Measurements from ENCODE around the gene CSGALNACT2. TPM values are rescaled to one million over a fixed set of nuclear protein-coding genes. Genes with fewer than 3 reads are reported as not detected.
"Not testable (repeated sequence)": the region's sequence is repeated elsewhere in the genome, so short reads cannot be mapped to it uniquely, and the experiment has no call there.

The CSGALNACT2 gene
- total RNA-seq, 1 donor = 31.8 TPM

GRCh38 chr10:43176271-43176670 is 38.0 kb downstream of the CSGALNACT2 start:
- no peak overlapping the region for H2AFZ ChIP-seq (ENCODE audit: low read length)
- peaks cover 5% of the 10 kb centered on the region for H4K20me1 ChIP-seq (ENCODE audit: insufficient read depth, low read length)
- H3K4me2 ChIP-seq (ENCODE audit: insufficient read depth, low read length) = no peak overlapping the region
- peaks cover 71% of the 10 kb centered on the region for H3K79me2 ChIP-seq (ENCODE audit: insufficient read depth, low read length)
- no peak overlapping the region for H3K27ac ChIP-seq (ENCODE audit: low read depth, low read length)
- TF ChIP-seq CTCF (IDR thresholded peaks at IDR 0.05; ENCODE audit: extremely low read depth, low read depth, low read length) = no peak
- H3K9me3 ChIP-seq (ENCODE audit: low read depth, low read length) = no peaks in the 10 kb centered on the region
- DNase-seq (ENCODE audit: insufficient read length, low spot score, missing footprints) = no peak
- H3K27me3 ChIP-seq (ENCODE audit: insufficient read depth, low read length) = no peaks in the 10 kb centered on the region
- H3K4me1 ChIP-seq (ENCODE audit: insufficient read depth, low read length) = peaks cover 2% of the 10 kb centered on the region
- no peak overlapping the region for H3K4me3 ChIP-seq (ENCODE audit: insufficient read depth, low read length)
- H3K36me3 ChIP-seq (ENCODE audit: insufficient read depth, low read length) = peaks cover 69% of the 10 kb centered on the region

GRCh38 chr10:43177595-43177994 is 39.4 kb downstream of the CSGALNACT2 start:
- no peak overlapping the region for H2AFZ ChIP-seq (ENCODE audit: low read length)
- H3K4me3 ChIP-seq (ENCODE audit: insufficient read depth, low read length) = no peak overlapping the region
- no peak overlapping the region for H3K4me2 ChIP-seq (ENCODE audit: insufficient read depth, low read length)
- H3K4me1 ChIP-seq (ENCODE audit: insufficient read depth, low read length) = no peaks in the 10 kb centered on the region
- TF ChIP-seq CTCF (IDR thresholded peaks at IDR 0.05; ENCODE audit: extremely low read depth, low read depth, low read length) = no peak
- DNase-seq (ENCODE audit: insufficient read length, low spot score, missing footprints) = no peak
- no peaks in the 10 kb centered on the region for H3K27me3 ChIP-seq (ENCODE audit: insufficient read depth, low read length)
- peaks cover 5% of the 10 kb centered on the region for H4K20me1 ChIP-seq (ENCODE audit: insufficient read depth, low read length)
- no peak overlapping the region for H3K27ac ChIP-seq (ENCODE audit: low read depth, low read length)
- H3K36me3 ChIP-seq (ENCODE audit: insufficient read depth, low read length) = peaks cover 62% of the 10 kb centered on the region
- peaks cover 70% of the 10 kb centered on the region for H3K79me2 ChIP-seq (ENCODE audit: insufficient read depth, low read length)
- no peaks in the 10 kb centered on the region for H3K9me3 ChIP-seq (ENCODE audit: low read depth, low read length)

GRCh38 chr10:43181146-43181545 is 42.9 kb downstream of the CSGALNACT2 start:
- H3K9me3 ChIP-seq (ENCODE audit: low read depth, low read length) = no peaks in the 10 kb centered on the region
- no peak for TF ChIP-seq CTCF (IDR thresholded peaks at IDR 0.05; ENCODE audit: extremely low read depth, low read depth, low read length)
- H3K4me2 ChIP-seq (ENCODE audit: insufficient read depth, low read length) = no peak overlapping the region
- H3K27ac ChIP-seq (ENCODE audit: low read depth, low read length) = no peak overlapping the region
- DNase-seq (ENCODE audit: insufficient read length, low spot score, missing footprints) = no peak
- H3K27me3 ChIP-seq (ENCODE audit: insufficient read depth, low read length) = no peaks in the 10 kb centered on the region
- no peaks in the 10 kb centered on the region for H3K4me1 ChIP-seq (ENCODE audit: insufficient read depth, low read length)
- H3K79me2 ChIP-seq (ENCODE audit: insufficient read depth, low read length) = peaks cover 45% of the 10 kb centered on the region
- H4K20me1 ChIP-seq (ENCODE audit: insufficient read depth, low read length) = peaks cover 12% of the 10 kb centered on the region
- peaks cover 63% of the 10 kb centered on the region for H3K36me3 ChIP-seq (ENCODE audit: insufficient read depth, low read length)
- H2AFZ ChIP-seq (ENCODE audit: low read length) = no peak overlapping the region
- H3K4me3 ChIP-seq (ENCODE audit: insufficient read depth, low read length) = no peak overlapping the region

GRCh38 chr10:43183764-43184163 is 45.5 kb downstream of the CSGALNACT2 start:
- H3K4me2 ChIP-seq (ENCODE audit: insufficient read depth, low read length); H3K9me3 ChIP-seq (ENCODE audit: low read depth, low read length); H3K4me3 ChIP-seq (ENCODE audit: insufficient read depth, low read length); H3K4me1 ChIP-seq (ENCODE audit: insufficient read depth, low read length); H2AFZ ChIP-seq (ENCODE audit: low read length); DNase-seq (ENCODE audit: insufficient read length, low spot score, missing footprints); H3K27me3 ChIP-seq (ENCODE audit: insufficient read depth, low read length); H3K27ac ChIP-seq (ENCODE audit: low read depth, low read length): not testable (repeated sequence)
- Histone ChIP-seq H3K79me2 (ENCODE audit: insufficient read depth, low read length) (peaks cover 39% of the 10 kb centered on the region), H3K36me3 (ENCODE audit: insufficient read depth, low read length) (peaks cover 59% of the 10 kb centered on the region), H4K20me1 (ENCODE audit: insufficient read depth, low read length) (peaks cover 12% of the 10 kb centered on the region)
